GM23338 (cell line): ENCODE data around the gene CACNA1C. TPM values are rescaled to one million over a fixed set of nuclear protein-coding genes. Genes with fewer than 3 reads are reported as not detected.

Experiments
- ATAC-seq: fragments of 200-7000 bp; cut with Tn5 transposase; 3 replicates; pipeline ENCODE4 v1.9.1; 2020
- DNase-seq: peaks from one replicate; pipeline ENCODE4 v3.0.0-alpha.2; 2015; ENCODE audit warnings: low spot score
- H2AFZ ChIP-seq: fragments of 200-600 bp; sonication (generic); 2 replicates; pipeline ENCODE4 v1.8.0; 2016; ENCODE audit warnings: antibody characterized with exemption, mild to moderate bottlenecking, moderate library complexity
- H3F3A ChIP-seq: fragments of 200-600 bp; sonication (generic); replicated peaks from 2 replicates; pipeline ENCODE4 v1.8.0; 2017; ENCODE audit warnings: antibody characterized with exemption, mixed run types, low read depth
- H3K27ac ChIP-seq: fragments of 200-600 bp; sonication (generic); 2 replicates; pipeline ENCODE4 v1.6.1; 2016; ENCODE audit warnings: low read depth
- H3K27me3 ChIP-seq: fragments of 200-600 bp; sonication (generic); 2 replicates; pipeline ENCODE4 v1.8.0; 2016; ENCODE audit warnings: mild to moderate bottlenecking, mixed run types, moderate library complexity; ENCODE audit not compliant: insufficient read depth
- H3K36me3 ChIP-seq: fragments of 200-600 bp; sonication (generic); 2 replicates; pipeline ENCODE4 v1.8.0; 2016; ENCODE audit warnings: mild to moderate bottlenecking; ENCODE audit not compliant: insufficient read depth
- H3K4me1 ChIP-seq: fragments of 200-600 bp; sonication (generic); 2 replicates; pipeline ENCODE4 v1.8.0; 2016; ENCODE audit warnings: mild to moderate bottlenecking, moderate library complexity; ENCODE audit not compliant: insufficient read depth
- H3K4me2 ChIP-seq: fragments of 200-600 bp; sonication (generic); 2 replicates; pipeline ENCODE4 v1.7.1; 2017; ENCODE audit warnings: mixed run types
- H3K4me3 ChIP-seq: fragments of 200-600 bp; sonication (generic); 2 replicates; pipeline ENCODE4 v1.6.1; 2016; ENCODE audit warnings: mixed run types
- H3K79me2 ChIP-seq: fragments of 200-600 bp; sonication (generic); replicated peaks from 2 replicates; pipeline ENCODE4 v1.8.0; 2017; ENCODE audit warnings: mild to moderate bottlenecking; ENCODE audit not compliant: insufficient read depth
- H3K9me2 ChIP-seq: fragments of 200-600 bp; sonication (generic); 2 replicates; pipeline ENCODE4 v1.8.0; 2017; ENCODE audit not compliant: insufficient read depth
- H4K20me1 ChIP-seq: fragments of 200-600 bp; sonication (generic); replicated peaks from 2 replicates; pipeline ENCODE4 v1.8.0; 2017; ENCODE audit warnings: mild to moderate bottlenecking; ENCODE audit not compliant: insufficient read depth
- H3K27ac Mint-ChIP-seq: 2 replicates; pipeline ENCODE4 v1.8.0; 2020; ENCODE audit warnings: inconsistent platforms, mild to moderate bottlenecking, moderate library complexity, mixed read lengths
- H3K27me3 Mint-ChIP-seq: 3 replicates; pipeline ENCODE4 v1.8.0; 2022; ENCODE audit warnings: low read depth, mild to moderate bottlenecking, moderate library complexity, mixed read lengths, inconsistent platforms; ENCODE audit not compliant: insufficient read depth, poor library complexity
- H3K36me3 Mint-ChIP-seq: 3 replicates; pipeline ENCODE4 v1.8.0; 2021; ENCODE audit warnings: low read depth, mild to moderate bottlenecking, inconsistent platforms, moderate library complexity, mixed read lengths
- H3K4me1 Mint-ChIP-seq: 3 replicates; pipeline ENCODE4 v1.8.0; 2020; ENCODE audit warnings: mild to moderate bottlenecking, inconsistent platforms, mixed read lengths
- H3K4me3 Mint-ChIP-seq: 3 replicates; pipeline ENCODE4 v1.8.0; 2021; ENCODE audit warnings: moderate library complexity, mild to moderate bottlenecking, inconsistent platforms, mixed read lengths
- H3K9me3 Mint-ChIP-seq: 3 replicates; pipeline ENCODE4 v1.8.0; 2020; ENCODE audit warnings: moderate library complexity, mild to moderate bottlenecking, inconsistent platforms, mixed read lengths
- JUNB ChIP-seq: IDR thresholded peaks from one replicate; pipeline ENCODE4 v1.6.1; 2016; ENCODE audit warnings: antibody characterized with exemption; ENCODE audit not compliant: unreplicated experiment
- NANOG ChIP-seq: IDR thresholded peaks from 2 replicates; pipeline ENCODE4 v1.6.1; 2016; ENCODE audit warnings: antibody characterized with exemption, borderline replicate concordance
- POLR2AphosphoS5 ChIP-seq: IDR thresholded peaks from 2 replicates; pipeline ENCODE4 v1.6.1; 2016; ENCODE audit warnings: antibody characterized with exemption, low read depth
- ZNF331 ChIP-seq: fragments of 250-450 bp; sonication (Bioruptor Pico); IDR thresholded peaks from 2 replicates; pipeline ENCODE4 v1.5.0; 2020; ENCODE audit warnings: low read depth, mild to moderate bottlenecking, moderate library complexity
- polyA plus RNA-seq: library from polyadenylated mRNA; unstranded; fragments of >200 nt; fragmentation: Nextera tagmentation; extraction: Ambion mirVana; gene quantifications from 2 replicates; pipeline ENCODE4 v1.2.1, GENCODE V29; 2016
- total RNA-seq: library from RNA; depleted of rRNA; stranded (reverse); fragments of >200 nt; shearing (Covaris generic); gene quantifications from 2 replicates; pipeline ENCODE4 v1.2.3, GENCODE V29; 2014
- TF ChIP-seq, protein P1 (sequence below), 2 experiments: fragments of 200-600 bp in 1 of 2; sonication (generic) in 1 of 2; conservative IDR thresholded peaks; 2 replicates each; pipeline versions ENCODE4 v1.5.1 to v1.6.1; 2016 to 2017; ENCODE audit warnings: antibody characterized with exemption in 2 of 2, low read depth in 2 of 2, mild to moderate bottlenecking in 2 of 2, moderate library complexity in 1 of 2
- TF ChIP-seq, protein P2 (sequence below): fragments of 250-450 bp; sonication (Bioruptor Pico); IDR thresholded peaks from 2 replicates; pipeline ENCODE4 v1.5.0; 2020; ENCODE audit warnings: mild to moderate bottlenecking, moderate library complexity

Gene CACNA1C
- total and polyA plus RNA-seq, 2 experiments from 2014 or later: 0.78 to 2.1 TPM

DNA sequence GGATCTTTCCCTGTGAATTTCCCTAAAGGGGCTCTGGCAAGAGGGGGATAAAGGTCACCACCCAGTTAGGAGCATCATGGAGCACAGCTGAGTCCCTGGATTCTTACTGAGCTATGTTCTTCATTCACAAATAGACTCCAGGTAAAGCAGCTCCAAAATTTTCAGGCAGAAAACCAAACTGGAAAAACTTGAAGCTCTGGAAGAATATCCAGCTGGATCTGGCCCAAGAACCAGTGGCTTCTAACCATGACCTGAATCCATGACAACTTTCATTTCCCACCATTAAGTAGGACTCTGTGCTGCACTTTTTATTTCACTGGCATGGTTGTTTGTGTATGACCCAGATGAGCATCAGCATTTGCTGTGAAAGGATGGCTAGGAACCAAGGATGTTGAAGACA, 561.6 kb downstream of the CACNA1C start:
- H3K36me3 Mint-ChIP-seq: no peaks in the 10 kb centered on the region; the same call in 2 of the 3 replicates
- no peak overlapping the region for H3K27ac ChIP-seq

More for the DNA sequence above, 561.6 kb downstream of the CACNA1C start:
- Histone ChIP-seq H3K27me3 (no peaks in the 10 kb centered on the region), H3K4me2 (no peak overlapping the region), H3K36me3 (no peaks in the 10 kb centered on the region), H3K9me2 (peaks cover 3% of the 10 kb centered on the region; the same call in 1 of the 2 replicates), H3F3A (no peaks in the 10 kb centered on the region), H3K4me1 (no peaks in the 10 kb centered on the region), H3K4me3 (no peak overlapping the region), H3K79me2 (no peaks in the 10 kb centered on the region), H2AFZ (no peak overlapping the region), H4K20me1 (no peaks in the 10 kb centered on the region)
- H3K27me3 Mint-ChIP-seq: peaks cover 12% of the 10 kb centered on the region
- DNase-seq: no peak
- TF ChIP-seq, protein P1, sequence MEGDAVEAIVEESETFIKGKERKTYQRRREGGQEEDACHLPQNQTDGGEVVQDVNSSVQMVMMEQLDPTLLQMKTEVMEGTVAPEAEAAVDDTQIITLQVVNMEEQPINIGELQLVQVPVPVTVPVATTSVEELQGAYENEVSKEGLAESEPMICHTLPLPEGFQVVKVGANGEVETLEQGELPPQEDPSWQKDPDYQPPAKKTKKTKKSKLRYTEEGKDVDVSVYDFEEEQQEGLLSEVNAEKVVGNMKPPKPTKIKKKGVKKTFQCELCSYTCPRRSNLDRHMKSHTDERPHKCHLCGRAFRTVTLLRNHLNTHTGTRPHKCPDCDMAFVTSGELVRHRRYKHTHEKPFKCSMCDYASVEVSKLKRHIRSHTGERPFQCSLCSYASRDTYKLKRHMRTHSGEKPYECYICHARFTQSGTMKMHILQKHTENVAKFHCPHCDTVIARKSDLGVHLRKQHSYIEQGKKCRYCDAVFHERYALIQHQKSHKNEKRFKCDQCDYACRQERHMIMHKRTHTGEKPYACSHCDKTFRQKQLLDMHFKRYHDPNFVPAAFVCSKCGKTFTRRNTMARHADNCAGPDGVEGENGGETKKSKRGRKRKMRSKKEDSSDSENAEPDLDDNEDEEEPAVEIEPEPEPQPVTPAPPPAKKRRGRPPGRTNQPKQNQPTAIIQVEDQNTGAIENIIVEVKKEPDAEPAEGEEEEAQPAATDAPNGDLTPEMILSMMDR (conservative IDR thresholded peaks at IDR 0.05; ENCODE audit: low read depth in 2 of 2): no peak
- TF ChIP-seq POLR2AphosphoS5 (no peak), JUNB (no peak), NANOG (no peak), ZNF331 (CRISPR knock-in tag) (no peak)
- TF ChIP-seq, protein P2, sequence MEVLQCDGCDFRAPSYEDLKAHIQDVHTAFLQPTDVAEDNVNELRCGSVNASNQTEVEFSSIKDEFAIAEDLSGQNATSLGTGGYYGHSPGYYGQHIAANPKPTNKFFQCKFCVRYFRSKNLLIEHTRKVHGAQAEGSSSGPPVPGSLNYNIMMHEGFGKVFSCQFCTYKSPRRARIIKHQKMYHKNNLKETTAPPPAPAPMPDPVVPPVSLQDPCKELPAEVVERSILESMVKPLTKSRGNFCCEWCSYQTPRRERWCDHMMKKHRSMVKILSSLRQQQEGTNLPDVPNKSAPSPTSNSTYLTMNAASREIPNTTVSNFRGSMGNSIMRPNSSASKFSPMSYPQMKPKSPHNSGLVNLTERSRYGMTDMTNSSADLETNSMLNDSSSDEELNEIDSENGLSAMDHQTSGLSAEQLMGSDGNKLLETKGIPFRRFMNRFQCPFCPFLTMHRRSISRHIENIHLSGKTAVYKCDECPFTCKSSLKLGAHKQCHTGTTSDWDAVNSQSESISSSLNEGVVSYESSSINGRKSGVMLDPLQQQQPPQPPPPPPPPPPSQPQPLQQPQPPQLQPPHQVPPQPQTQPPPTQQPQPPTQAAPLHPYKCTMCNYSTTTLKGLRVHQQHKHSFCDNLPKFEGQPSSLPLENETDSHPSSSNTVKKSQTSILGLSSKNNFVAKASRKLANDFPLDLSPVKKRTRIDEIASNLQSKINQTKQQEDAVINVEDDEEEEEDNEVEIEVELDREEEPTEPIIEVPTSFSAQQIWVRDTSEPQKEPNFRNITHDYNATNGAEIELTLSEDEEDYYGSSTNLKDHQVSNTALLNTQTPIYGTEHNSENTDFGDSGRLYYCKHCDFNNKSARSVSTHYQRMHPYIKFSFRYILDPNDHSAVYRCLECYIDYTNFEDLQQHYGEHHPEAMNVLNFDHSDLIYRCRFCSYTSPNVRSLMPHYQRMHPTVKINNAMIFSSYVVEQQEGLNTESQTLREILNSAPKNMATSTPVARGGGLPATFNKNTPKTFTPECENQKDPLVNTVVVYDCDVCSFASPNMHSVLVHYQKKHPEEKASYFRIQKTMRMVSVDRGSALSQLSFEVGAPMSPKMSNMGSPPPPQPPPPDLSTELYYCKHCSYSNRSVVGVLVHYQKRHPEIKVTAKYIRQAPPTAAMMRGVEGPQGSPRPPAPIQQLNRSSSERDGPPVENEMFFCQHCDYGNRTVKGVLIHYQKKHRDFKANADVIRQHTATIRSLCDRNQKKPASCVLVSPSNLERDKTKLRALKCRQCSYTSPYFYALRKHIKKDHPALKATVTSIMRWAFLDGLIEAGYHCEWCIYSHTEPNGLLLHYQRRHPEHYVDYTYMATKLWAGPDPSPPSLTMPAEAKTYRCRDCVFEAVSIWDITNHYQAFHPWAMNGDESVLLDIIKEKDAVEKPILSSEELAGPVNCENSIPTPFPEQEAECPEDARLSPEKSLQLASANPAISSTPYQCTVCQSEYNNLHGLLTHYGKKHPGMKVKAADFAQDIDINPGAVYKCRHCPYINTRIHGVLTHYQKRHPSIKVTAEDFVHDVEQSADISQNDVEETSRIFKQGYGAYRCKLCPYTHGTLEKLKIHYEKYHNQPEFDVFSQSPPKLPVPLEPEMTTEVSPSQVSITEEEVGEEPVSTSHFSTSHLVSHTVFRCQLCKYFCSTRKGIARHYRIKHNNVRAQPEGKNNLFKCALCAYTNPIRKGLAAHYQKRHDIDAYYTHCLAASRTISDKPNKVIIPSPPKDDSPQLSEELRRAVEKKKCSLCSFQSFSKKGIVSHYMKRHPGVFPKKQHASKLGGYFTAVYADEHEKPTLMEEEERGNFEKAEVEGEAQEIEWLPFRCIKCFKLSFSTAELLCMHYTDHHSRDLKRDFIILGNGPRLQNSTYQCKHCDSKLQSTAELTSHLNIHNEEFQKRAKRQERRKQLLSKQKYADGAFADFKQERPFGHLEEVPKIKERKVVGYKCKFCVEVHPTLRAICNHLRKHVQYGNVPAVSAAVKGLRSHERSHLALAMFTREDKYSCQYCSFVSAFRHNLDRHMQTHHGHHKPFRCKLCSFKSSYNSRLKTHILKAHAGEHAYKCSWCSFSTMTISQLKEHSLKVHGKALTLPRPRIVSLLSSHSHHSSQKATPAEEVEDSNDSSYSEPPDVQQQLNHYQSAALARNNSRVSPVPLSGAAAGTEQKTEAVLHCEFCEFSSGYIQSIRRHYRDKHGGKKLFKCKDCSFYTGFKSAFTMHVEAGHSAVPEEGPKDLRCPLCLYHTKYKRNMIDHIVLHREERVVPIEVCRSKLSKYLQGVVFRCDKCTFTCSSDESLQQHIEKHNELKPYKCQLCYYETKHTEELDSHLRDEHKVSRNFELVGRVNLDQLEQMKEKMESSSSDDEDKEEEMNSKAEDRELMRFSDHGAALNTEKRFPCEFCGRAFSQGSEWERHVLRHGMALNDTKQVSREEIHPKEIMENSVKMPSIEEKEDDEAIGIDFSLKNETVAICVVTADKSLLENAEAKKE (CRISPR knock-in tag): no peak
- H3K4me1 Mint-ChIP-seq: peaks cover 5% of the 10 kb centered on the region; the same call in 2 of the 3 replicates
- no peak for ATAC-seq
- no peak overlapping the region for H3K27ac Mint-ChIP-seq
- no peak overlapping the region for H3K4me3 Mint-ChIP-seq
- H3K9me3 Mint-ChIP-seq: no peaks in the 10 kb centered on the region; the same call in 1 of the 3 replicates
